ENCODE data around the gene COL23A1.

COL23A1 gene

DNA sequence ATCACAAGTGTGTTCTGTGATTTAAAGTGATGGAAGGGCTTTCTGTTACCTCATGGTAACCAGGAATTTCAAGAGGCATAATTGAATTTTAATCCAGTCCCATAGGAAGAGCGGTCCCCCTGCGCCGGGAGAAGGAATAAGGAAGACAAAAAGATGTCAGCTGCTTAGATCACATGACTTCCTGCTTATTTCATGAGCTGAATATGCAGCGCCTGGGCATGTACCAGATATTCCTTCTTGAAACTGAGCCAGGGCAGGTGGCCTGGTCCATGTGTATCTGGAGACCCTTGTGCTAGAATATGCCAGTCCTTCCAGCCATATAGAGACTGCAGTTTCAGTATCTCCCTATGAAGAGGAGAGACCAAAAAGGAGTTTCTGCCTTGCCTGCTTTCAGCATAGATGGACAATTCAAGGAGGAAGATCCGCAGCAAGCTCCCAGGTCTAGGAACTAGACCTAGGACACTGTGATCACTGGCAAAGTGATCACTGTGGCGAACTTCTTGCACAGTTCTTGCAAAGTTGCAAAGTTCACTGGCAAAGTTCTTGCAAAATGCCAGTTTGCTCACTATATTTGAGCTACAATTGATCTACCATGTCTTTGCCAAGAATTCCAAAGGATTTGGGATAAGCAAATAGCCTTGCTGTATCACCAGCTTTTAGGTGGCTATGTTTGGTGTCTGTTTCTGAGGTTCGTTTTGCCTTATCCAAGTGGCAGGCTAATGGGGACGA, 254.7 kb downstream of the COL23A1 start:
- no peak for DNase-seq (ENCODE audit: low spot score)
- H3K27ac ChIP-seq, result no peak overlapping the region
- TF ChIP-seq, protein P1, sequence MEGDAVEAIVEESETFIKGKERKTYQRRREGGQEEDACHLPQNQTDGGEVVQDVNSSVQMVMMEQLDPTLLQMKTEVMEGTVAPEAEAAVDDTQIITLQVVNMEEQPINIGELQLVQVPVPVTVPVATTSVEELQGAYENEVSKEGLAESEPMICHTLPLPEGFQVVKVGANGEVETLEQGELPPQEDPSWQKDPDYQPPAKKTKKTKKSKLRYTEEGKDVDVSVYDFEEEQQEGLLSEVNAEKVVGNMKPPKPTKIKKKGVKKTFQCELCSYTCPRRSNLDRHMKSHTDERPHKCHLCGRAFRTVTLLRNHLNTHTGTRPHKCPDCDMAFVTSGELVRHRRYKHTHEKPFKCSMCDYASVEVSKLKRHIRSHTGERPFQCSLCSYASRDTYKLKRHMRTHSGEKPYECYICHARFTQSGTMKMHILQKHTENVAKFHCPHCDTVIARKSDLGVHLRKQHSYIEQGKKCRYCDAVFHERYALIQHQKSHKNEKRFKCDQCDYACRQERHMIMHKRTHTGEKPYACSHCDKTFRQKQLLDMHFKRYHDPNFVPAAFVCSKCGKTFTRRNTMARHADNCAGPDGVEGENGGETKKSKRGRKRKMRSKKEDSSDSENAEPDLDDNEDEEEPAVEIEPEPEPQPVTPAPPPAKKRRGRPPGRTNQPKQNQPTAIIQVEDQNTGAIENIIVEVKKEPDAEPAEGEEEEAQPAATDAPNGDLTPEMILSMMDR (IDR thresholded peaks at IDR 0.05), result no peak
- no peak overlapping the region for H3K4me3 ChIP-seq

DNA sequence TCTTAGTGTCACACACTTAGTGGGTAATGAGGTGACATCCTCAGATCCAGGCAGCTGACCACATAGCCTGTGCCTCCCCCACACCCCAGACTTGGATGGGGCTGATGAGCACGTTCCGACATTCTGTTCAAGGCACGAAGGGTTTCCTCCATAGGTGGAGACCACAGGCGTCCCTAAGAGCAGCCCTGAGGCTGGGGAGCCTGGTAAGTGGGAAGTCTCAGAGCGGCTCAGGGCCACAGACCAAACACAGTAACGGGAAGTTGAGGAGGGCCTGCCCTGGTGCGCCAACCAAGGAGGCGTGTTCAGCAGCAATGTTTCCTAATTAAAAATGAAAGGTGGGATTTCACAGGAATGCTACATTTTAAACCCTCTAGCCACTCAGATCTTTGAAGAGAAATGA, 255.3 kb downstream of the COL23A1 start:
- TF ChIP-seq, protein P1 (IDR thresholded peaks at IDR 0.05), result no peak

DNA sequence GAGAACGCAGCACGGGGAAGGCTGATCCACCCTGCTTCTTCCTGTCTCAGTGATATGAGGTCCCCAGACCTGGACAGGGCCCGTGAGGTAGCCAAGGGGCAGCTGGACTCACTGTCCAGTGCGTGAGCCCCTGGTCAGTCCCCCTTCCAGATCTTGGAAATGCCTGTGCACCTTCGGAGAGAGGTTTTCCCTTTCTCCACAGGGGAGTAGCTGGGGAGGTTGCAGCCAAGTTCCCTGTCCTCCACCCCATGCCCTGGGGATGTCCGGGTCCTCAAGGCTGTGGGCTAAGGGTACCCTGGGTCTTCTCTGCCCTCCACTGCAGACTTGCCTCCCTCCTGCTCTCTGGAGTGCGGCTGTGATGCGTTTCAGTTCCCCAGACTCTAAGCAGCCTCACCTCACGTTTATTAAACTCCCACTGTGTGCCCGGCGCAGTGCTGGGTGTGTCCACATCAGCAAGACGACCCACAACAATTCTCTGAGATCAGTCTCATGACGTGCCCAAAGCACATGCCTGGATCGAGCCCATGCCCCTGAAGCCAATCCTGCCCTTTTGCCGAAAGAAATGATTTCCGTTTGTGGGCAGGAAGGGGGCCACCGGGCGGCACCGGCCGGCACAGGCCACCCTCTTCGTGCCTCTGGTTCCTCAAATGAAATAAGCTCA, 256.2 kb downstream of the COL23A1 start:
- no peak for DNase-seq (ENCODE audit: low spot score)
- Histone ChIP-seq H3K27ac (no peak overlapping the region), H3K4me3 (no peak overlapping the region)
- TF ChIP-seq, protein P1 (IDR thresholded peaks at IDR 0.05), result no peak

More for the DNA sequence above, 255.3 kb downstream of the COL23A1 start:
- no peak for DNase-seq (ENCODE audit: low spot score)
- no peak overlapping the region for H3K4me3 ChIP-seq
- no peak overlapping the region for H3K27ac ChIP-seq

DNA sequence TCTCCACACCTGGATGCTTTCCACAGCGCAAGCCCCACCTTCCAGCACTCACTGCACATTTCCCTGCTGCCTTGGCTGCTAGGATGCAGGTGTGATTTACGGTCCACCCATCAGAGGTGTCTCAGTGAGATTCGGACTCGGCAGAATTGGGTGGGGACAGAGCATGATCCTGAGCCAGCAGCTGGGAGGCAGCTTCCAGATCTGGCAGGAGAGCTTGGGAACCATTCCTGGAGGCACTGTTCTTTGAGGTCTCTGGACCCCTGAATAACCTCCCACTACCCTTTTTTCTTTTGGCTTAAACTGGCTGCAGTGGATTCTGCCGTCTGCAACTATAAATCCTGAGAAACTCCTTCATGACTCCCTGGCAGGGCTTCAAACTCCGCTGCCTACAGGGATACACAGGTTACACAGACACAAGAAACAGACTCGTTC, 258.0 kb downstream of the COL23A1 start:
- TF ChIP-seq, protein P1 (IDR thresholded peaks at IDR 0.05), result no peak
- no peak for DNase-seq (ENCODE audit: low spot score)
- no peak overlapping the region for H3K27ac ChIP-seq
- no peak overlapping the region for H3K4me3 ChIP-seq

DNA sequence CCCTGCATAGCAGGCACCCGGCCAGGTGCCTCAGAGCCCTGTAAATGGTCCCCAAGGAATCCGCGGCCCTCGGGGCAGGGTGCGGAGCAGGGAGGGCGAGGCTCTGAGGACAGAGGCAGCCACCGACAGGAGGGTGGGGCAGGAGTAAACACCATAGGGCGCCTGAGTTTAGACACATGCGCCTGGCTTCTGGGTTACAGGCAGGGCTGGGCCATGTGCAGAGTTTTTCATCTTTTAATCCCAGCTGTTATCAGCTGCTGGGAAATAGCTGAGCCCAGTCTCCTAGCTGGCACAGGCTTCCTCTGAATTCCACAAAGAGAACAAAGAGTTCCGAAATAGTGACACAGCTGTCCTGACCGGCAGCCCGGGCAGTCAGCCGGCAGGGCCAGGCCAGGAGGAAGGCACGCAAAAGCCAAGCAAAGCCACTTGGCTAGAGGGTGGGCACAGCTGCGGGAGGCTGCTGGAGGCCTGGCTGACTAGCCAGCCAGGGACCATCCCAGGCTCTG, 258.6 kb downstream of the COL23A1 start:
- TF ChIP-seq, protein P1 (IDR thresholded peaks at IDR 0.05), result no peak
- DNase-seq (ENCODE audit: low spot score), result no peak
- Histone ChIP-seq H3K27ac (no peak overlapping the region), H3K4me3 (peak overlapping the region; percentile 18)

DNA sequence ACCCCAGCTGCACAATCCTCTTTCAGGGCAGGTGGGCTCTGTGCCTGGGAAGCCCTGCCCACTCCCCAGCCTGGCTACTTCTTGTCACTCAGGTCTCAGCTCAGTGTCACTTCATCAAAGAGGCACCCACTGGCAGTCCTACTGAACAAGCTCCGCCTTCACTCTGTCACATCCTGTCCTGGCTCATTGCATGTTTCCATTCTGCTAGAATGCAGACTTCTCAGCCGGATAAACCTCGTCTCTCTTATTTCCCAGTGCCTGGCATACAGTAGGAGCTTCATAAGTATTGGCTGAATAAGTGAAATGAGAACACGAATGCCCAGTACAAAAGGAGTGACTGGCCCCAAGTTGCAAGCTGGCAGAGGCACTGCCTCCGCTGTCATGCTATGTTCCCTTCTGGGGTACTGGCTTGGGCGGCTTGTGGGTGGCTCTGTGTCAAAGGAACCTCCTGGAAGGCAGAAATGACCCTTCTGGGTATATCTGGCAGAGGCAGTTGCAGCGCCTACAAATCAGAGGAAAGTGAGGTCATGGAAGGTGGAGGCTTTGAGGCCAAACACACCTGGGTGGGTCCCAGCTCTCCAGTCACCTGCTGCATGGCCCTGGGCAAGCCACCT, 259.3 kb downstream of the COL23A1 start:
- no peak overlapping the region for H3K4me3 ChIP-seq
- H3K27ac ChIP-seq, result no peak overlapping the region
- TF ChIP-seq, protein P1 (IDR thresholded peaks at IDR 0.05), result no peak
- no peak for DNase-seq (ENCODE audit: low spot score)
